Endothelial cell of umbilical vein (primary cell): Measurements from ENCODE around the gene AMOT.

Source experiments
- FOS ChIP-seq: IDR thresholded peaks from 2 replicates; pipeline ENCODE4 v1.6.1; 2011; ENCODE audit warnings: mild to moderate bottlenecking, low read length, moderate library complexity, borderline replicate concordance; ENCODE audit not compliant: insufficient read depth
- TF ChIP-seq, protein P1 (sequence below), 2 donors: IDR thresholded peaks; 1 replicate in 1 of 2; 2 replicates in 1 of 2; pipeline ENCODE4 v1.5.1; 2011; ENCODE audit warnings: low read length in 2 of 2, mild to moderate bottlenecking in 2 of 2, moderate library complexity in 2 of 2, control low read depth in 1 of 2, inconsistent platforms in 1 of 2, low read depth in 1 of 2; ENCODE audit not compliant: insufficient read depth in 1 of 2; ENCODE audit errors: extremely low read depth in 1 of 2

DNA sequence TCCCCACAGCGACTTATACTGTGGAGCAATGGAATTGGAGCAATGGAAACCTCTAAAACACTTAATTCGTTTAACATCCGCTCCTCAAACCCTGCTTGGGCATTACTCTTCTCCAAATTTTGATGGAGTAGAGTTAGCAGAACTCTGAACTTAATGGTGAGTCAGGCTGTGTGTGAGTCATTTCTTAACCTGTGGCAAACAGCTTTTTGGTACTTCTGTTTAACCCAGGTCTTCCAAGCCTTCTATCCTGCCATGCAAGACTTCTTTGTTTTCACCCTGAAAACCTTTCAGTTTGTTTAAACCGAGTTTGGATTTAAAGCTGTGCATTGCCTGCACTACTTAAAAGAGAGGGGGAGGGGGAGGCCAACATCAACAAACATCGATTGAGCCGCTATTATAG, 3.6 kb upstream of the AMOT start:
- TF ChIP-seq, protein P1, sequence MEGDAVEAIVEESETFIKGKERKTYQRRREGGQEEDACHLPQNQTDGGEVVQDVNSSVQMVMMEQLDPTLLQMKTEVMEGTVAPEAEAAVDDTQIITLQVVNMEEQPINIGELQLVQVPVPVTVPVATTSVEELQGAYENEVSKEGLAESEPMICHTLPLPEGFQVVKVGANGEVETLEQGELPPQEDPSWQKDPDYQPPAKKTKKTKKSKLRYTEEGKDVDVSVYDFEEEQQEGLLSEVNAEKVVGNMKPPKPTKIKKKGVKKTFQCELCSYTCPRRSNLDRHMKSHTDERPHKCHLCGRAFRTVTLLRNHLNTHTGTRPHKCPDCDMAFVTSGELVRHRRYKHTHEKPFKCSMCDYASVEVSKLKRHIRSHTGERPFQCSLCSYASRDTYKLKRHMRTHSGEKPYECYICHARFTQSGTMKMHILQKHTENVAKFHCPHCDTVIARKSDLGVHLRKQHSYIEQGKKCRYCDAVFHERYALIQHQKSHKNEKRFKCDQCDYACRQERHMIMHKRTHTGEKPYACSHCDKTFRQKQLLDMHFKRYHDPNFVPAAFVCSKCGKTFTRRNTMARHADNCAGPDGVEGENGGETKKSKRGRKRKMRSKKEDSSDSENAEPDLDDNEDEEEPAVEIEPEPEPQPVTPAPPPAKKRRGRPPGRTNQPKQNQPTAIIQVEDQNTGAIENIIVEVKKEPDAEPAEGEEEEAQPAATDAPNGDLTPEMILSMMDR (IDR thresholded peaks at IDR 0.05; ENCODE audit: extremely low read depth in 1 of 2, insufficient read depth in 1 of 2, low read depth in 1 of 2, low read length in 2 of 2) = no peak
- no peak for TF ChIP-seq FOS
